Measurements from ENCODE around the gene PTPN4. TPM values are rescaled to one million over a fixed set of nuclear protein-coding genes. Genes with fewer than 3 reads are reported as not detected.

PTPN4 gene
- total RNA-seq, 1 experiment from 2014 or later: 42.2 TPM

DNA sequence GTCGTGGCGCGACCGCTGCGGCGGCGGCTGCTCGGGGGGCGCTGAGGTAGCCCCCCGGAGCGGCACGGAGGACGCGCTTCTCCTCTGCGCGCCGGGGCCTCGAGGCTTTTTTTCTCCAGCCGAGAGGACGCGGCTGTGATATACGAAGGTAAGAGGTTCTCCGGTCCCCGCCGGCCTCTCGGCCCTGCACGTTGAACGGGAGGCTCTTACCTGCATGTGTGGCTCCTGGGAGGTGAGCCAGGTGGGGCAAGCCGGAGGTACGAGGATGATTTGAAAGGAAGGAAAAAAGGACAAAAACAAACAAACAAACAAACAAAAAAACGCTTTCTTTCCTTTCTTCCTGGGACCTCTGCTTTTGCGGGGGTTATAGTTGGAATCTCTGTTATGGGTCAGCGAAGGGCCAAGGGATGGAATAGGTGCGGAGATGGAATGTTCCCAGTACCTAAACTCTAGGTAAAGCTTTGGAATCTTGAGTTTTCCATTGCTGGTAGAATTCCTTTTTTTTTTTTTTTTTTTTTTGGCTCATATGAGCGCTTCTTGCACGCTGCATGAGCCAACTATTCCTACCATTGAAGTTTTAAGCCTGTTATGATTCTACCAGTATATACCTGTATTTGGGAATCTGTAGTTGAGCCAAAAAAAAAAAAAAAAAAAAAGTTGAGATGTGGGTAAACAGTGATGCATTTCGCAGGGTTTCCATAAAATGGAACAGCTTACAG is 674 bp downstream of the PTPN4 start:
- peaks cover 22% of the 10 kb centered on the region for H3K4me1 ChIP-seq (ENCODE audit: insufficient read depth, low read length, poor library complexity, severe bottlenecking)
- ChIA-PET CTCF (interaction anchor here (0.6 kb wide), 1 partner anchor 115 kb away, joined by 4 read pairs; no protein-coding TSS in a partner anchor), POLR2A (ENCODE audit: low non-redundant PET) (no interaction called here)
- TF ChIP-seq, protein P1, sequence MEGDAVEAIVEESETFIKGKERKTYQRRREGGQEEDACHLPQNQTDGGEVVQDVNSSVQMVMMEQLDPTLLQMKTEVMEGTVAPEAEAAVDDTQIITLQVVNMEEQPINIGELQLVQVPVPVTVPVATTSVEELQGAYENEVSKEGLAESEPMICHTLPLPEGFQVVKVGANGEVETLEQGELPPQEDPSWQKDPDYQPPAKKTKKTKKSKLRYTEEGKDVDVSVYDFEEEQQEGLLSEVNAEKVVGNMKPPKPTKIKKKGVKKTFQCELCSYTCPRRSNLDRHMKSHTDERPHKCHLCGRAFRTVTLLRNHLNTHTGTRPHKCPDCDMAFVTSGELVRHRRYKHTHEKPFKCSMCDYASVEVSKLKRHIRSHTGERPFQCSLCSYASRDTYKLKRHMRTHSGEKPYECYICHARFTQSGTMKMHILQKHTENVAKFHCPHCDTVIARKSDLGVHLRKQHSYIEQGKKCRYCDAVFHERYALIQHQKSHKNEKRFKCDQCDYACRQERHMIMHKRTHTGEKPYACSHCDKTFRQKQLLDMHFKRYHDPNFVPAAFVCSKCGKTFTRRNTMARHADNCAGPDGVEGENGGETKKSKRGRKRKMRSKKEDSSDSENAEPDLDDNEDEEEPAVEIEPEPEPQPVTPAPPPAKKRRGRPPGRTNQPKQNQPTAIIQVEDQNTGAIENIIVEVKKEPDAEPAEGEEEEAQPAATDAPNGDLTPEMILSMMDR (conservative IDR thresholded peaks at IDR 0.05; ENCODE audit: low read depth, low read length): no peak
- no peak for TF ChIP-seq EZH2 (IDR thresholded peaks at IDR 0.05; ENCODE audit: borderline replicate concordance, low read depth, low read length, poor library complexity, severe bottlenecking)
- intact Hi-C loops (cut with micrococcal nuclease; ENCODE audit: unreplicated experiment): loop anchor here (5.0 kb wide), 1 partner anchor 37 kb away; no protein-coding TSS in a partner anchor
- H3K4me3 ChIP-seq (ENCODE audit: low read depth, low read length, poor library complexity, severe bottlenecking): peak overlapping the region; percentile 84
- H3K27me3 ChIP-seq (replicated peaks; ENCODE audit: insufficient read depth, low read depth, low read length, poor library complexity): no peaks in the 10 kb centered on the region
- H3K9me3 ChIP-seq (ENCODE audit: low read depth, low read length, poor library complexity, severe bottlenecking): no peaks in the 10 kb centered on the region
- DNase-seq (ENCODE audit: low spot score): peak; percentile 49
- H3K36me3 ChIP-seq (ENCODE audit: insufficient read depth, low read length, poor library complexity, severe bottlenecking): no peaks in the 10 kb centered on the region
- BruUV-seq (replicated peaks): no TSS peak
- peak overlapping the region; percentile 85 for H3K27ac ChIP-seq (ENCODE audit: low read depth, low read length, poor library complexity, severe bottlenecking)

DNA sequence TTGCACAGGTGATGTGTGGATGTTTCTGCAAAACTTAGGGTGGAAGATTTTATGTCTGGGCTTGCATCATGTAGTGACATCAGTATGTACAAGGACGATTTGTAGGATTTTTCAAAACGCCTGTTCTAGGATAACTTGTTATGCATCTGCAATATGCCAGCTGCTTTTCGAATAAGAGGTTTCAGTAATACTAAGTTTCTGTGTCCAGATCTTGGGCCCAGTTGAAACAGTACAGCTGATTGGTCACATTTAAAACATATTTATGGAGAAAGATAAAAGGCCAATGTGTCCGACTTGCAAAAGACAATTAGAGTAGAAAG is 1.2 kb downstream of the PTPN4 start:
- TSS peak; percentile 49 for BruUV-seq (replicated peaks)
- H3K27ac ChIP-seq (ENCODE audit: low read depth, low read length, poor library complexity, severe bottlenecking): peak overlapping the region; percentile 57

DNA sequence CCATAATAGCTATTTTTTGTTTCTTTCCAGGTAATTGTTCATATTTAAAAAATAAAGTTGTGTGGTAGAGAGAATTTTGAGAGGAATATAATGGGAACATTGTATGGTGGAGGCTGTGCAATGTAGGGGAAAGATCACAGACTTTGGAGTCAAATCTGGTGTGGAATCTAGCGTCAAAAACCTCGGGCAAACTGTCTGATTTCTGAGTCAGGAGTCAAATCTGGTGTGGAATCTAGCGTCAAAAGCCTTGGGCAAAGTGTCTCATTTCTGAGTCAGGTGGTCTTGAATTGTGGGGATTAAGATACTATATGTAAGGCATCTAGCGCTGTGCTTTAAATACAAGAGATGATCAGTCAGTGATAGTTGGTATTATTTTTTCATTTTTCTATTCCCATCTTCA is 5.1 kb downstream of the PTPN4 start:
- Histone ChIP-seq H3K4me3 (ENCODE audit: low read depth, low read length, poor library complexity, severe bottlenecking) (no peak overlapping the region), H3K4me1 (ENCODE audit: insufficient read depth, low read length, poor library complexity, severe bottlenecking) (peaks cover 22% of the 10 kb centered on the region), H3K27ac (ENCODE audit: low read depth, low read length, poor library complexity, severe bottlenecking) (no peak overlapping the region), H3K36me3 (ENCODE audit: insufficient read depth, low read length, poor library complexity, severe bottlenecking) (no peaks in the 10 kb centered on the region), H3K9me3 (ENCODE audit: low read depth, low read length, poor library complexity, severe bottlenecking) (no peaks in the 10 kb centered on the region), H3K27me3 (replicated peaks; ENCODE audit: insufficient read depth, low read depth, low read length, poor library complexity) (no peaks in the 10 kb centered on the region)
- ChIA-PET POLR2A (ENCODE audit: low non-redundant PET) (no interaction called here), CTCF (interaction anchor here (0.6 kb wide), 1 partner anchor 13 kb away, joined by 3 read pairs; no protein-coding TSS in a partner anchor)
- TF ChIP-seq, protein P1 (conservative IDR thresholded peaks at IDR 0.05; ENCODE audit: low read depth, low read length): no peak
- TF ChIP-seq EZH2 (IDR thresholded peaks at IDR 0.05; ENCODE audit: borderline replicate concordance, low read depth, low read length, poor library complexity, severe bottlenecking): no peak
- BruUV-seq (replicated peaks): no TSS peak
- DNase-seq (ENCODE audit: low spot score): no peak
- intact Hi-C loops (cut with micrococcal nuclease; ENCODE audit: unreplicated experiment): loop anchor here (5.0 kb wide), 1 partner anchor 32 kb away; no protein-coding TSS in a partner anchor

More for the DNA sequence above, 1.2 kb downstream of the PTPN4 start:
- TF ChIP-seq, protein P1 (conservative IDR thresholded peaks at IDR 0.05; ENCODE audit: low read depth, low read length): no peak
- no peak for TF ChIP-seq EZH2 (IDR thresholded peaks at IDR 0.05; ENCODE audit: borderline replicate concordance, low read depth, low read length, poor library complexity, severe bottlenecking)
- ChIA-PET CTCF (no interaction called here), POLR2A (ENCODE audit: low non-redundant PET) (interaction anchor here (0.6 kb wide), 1 partner anchor 69 kb away, joined by 3 read pairs; no protein-coding TSS in a partner anchor)
- H3K36me3 ChIP-seq (ENCODE audit: insufficient read depth, low read length, poor library complexity, severe bottlenecking): no peaks in the 10 kb centered on the region
- no peaks in the 10 kb centered on the region for H3K27me3 ChIP-seq (replicated peaks; ENCODE audit: insufficient read depth, low read depth, low read length, poor library complexity)
- intact Hi-C loops (cut with micrococcal nuclease; ENCODE audit: unreplicated experiment): loop anchor here (5.0 kb wide), 1 partner anchor 36 kb away; no protein-coding TSS in a partner anchor
- H3K4me3 ChIP-seq (ENCODE audit: low read depth, low read length, poor library complexity, severe bottlenecking): peak overlapping the region; percentile 84
- peak; percentile 36 for DNase-seq (ENCODE audit: low spot score)
- H3K4me1 ChIP-seq (ENCODE audit: insufficient read depth, low read length, poor library complexity, severe bottlenecking): peaks cover 22% of the 10 kb centered on the region
- no peaks in the 10 kb centered on the region for H3K9me3 ChIP-seq (ENCODE audit: low read depth, low read length, poor library complexity, severe bottlenecking)

All from A673 (cell line).